Neural progenitor cell (in vitro differentiated cells): ENCODE results near the gene ANGPTL2. TPM values are rescaled to one million over a fixed set of nuclear protein-coding genes. Genes with fewer than 3 reads are reported as not detected.
"Not testable (repeated sequence)": the region's sequence is repeated elsewhere in the genome, so short reads cannot be mapped to it uniquely, and the experiment has no call there.

Experiments used
- DNase-seq: peaks from one replicate; pipeline ENCODE4 v3.0.0-alpha.2; 2016; ENCODE audit warnings: low spot score
- H2AFZ ChIP-seq: fragments of 200-600 bp; sonication (generic); replicated peaks from 2 replicates; pipeline ENCODE4 v1.6.1; 2016; ENCODE audit warnings: antibody characterized with exemption
- H3F3A ChIP-seq: fragments of 200-600 bp; sonication (generic); 2 replicates; pipeline ENCODE4 v1.6.1; 2016; ENCODE audit warnings: antibody characterized with exemption, low read depth
- H3K27ac ChIP-seq: fragments of 200-600 bp; sonication (generic); 2 replicates; pipeline ENCODE4 v1.5.1; 2016; ENCODE audit warnings: mild to moderate bottlenecking
- H3K27me3 ChIP-seq: fragments of 200-600 bp; sonication (generic); 2 replicates; pipeline ENCODE4 v1.6.1; 2016; ENCODE audit warnings: mild to moderate bottlenecking, moderate library complexity
- H3K36me3 ChIP-seq: fragments of 200-600 bp; sonication (generic); 2 replicates; pipeline ENCODE4 v1.5.1; 2016
- H3K4me1 ChIP-seq: fragments of 200-600 bp; sonication (generic); 2 replicates; pipeline ENCODE4 v1.6.1; 2016; ENCODE audit warnings: mixed run types
- H3K4me2 ChIP-seq: fragments of 200-600 bp; sonication (generic); 2 replicates; pipeline ENCODE4 v1.6.1; 2016
- H3K4me3 ChIP-seq: fragments of 200-600 bp; sonication (generic); 2 replicates; pipeline ENCODE4 v1.5.1; 2016
- H3K79me2 ChIP-seq: fragments of 200-600 bp; sonication (generic); 2 replicates; pipeline ENCODE4 v1.6.1; 2016; ENCODE audit warnings: low read depth
- H3K9ac ChIP-seq: fragments of 200-600 bp; sonication (generic); 2 replicates; pipeline ENCODE4 v1.6.1; 2016
- H3K9me3 ChIP-seq: fragments of 200-600 bp; sonication (generic); 2 replicates; pipeline ENCODE4 v1.5.1; 2016; ENCODE audit warnings: low read depth
- H4K20me1 ChIP-seq: fragments of 200-600 bp; sonication (generic); 2 replicates; pipeline ENCODE4 v1.6.1; 2016; ENCODE audit warnings: low read depth
- H3K27ac Mint-ChIP-seq: 3 replicates; pipeline ENCODE4 v1.8.0; 2021; ENCODE audit warnings: mixed read lengths
- H3K27me3 Mint-ChIP-seq: 2 replicates; pipeline ENCODE4 v1.8.0; 2022; ENCODE audit warnings: low read depth, mild to moderate bottlenecking, inconsistent platforms, moderate library complexity, mixed read lengths; ENCODE audit not compliant: insufficient read depth
- H3K36me3 Mint-ChIP-seq: 3 replicates; pipeline ENCODE4 v1.8.0; 2021; ENCODE audit warnings: mixed read lengths
- H3K4me1 Mint-ChIP-seq: 3 replicates; pipeline ENCODE4 v1.8.0; 2021; ENCODE audit warnings: mixed read lengths
- H3K4me3 Mint-ChIP-seq: 3 replicates; pipeline ENCODE4 v1.8.0; 2021; ENCODE audit warnings: mild to moderate bottlenecking, moderate library complexity, mixed read lengths
- H3K9me3 Mint-ChIP-seq: 3 replicates; pipeline ENCODE4 v1.8.0; 2020; ENCODE audit warnings: mixed read lengths
- EZH2 ChIP-seq: fragments of 200-600 bp; sonication (generic); IDR thresholded peaks from 2 replicates; pipeline ENCODE4 v1.6.1; 2017; ENCODE audit warnings: antibody characterized with exemption, mild to moderate bottlenecking, moderate library complexity
- EZH2phosphoT487 ChIP-seq: fragments of 200-600 bp; sonication (generic); IDR thresholded peaks from 2 replicates; pipeline ENCODE4 v1.6.1; 2017; ENCODE audit warnings: antibody characterized with exemption
- total RNA-seq: library from RNA; depleted of rRNA; stranded (reverse); fragments of >200 nt; gene quantifications from 2 replicates; pipeline ENCODE4 v1.2.3, GENCODE V29; 2015; ENCODE audit warnings: low replicate concordance
- TF ChIP-seq, protein P1 (sequence below): fragments of 200-600 bp; sonication (generic); IDR thresholded peaks from 2 replicates; pipeline ENCODE4 v1.5.1; 2017; ENCODE audit warnings: antibody characterized with exemption, mild to moderate bottlenecking

Gene ANGPTL2
- total RNA-seq, 1 donor from 2014 or later, result 7.6 TPM

DNA sequence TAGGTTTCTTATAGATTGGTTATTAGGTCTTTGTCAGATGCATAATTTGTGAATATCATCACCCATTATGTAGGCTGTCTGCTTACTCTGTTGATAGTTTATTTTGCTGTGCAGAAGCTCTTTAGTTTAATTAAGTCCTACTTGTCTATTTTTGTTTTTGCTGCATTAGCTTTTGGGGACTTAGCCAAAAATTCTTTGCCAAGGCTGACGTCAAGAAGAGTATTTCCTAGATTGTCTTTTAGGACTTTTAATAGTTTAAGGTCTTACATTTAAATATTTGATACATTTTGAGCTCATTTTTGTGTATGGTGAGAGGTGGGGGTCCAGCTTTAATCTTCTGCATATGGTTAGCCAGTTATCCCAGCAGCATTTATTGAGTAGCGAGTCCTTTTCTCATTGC, 24.8 kb upstream of the ANGPTL2 start:
- H3K27ac Mint-ChIP-seq, result no peak overlapping the region
- peaks cover 2% of the 10 kb centered on the region for H3K9me3 Mint-ChIP-seq
- Histone ChIP-seq H3K27me3 (no peaks in the 10 kb centered on the region), H3K36me3 (no peaks in the 10 kb centered on the region), H3K9me3 (no peaks in the 10 kb centered on the region), H3K4me1 (peaks cover 10% of the 10 kb centered on the region), H3K9ac (no peak overlapping the region), H3K79me2 (no peaks in the 10 kb centered on the region), H3K4me2 (no peak overlapping the region), H3K4me3 (no peak overlapping the region), H4K20me1 (no peaks in the 10 kb centered on the region), H3K27ac (no peak overlapping the region), H2AFZ (no peak overlapping the region), H3F3A (no peaks in the 10 kb centered on the region)
- TF ChIP-seq EZH2phosphoT487 (no peak), EZH2 (no peak)
- TF ChIP-seq, protein P1, sequence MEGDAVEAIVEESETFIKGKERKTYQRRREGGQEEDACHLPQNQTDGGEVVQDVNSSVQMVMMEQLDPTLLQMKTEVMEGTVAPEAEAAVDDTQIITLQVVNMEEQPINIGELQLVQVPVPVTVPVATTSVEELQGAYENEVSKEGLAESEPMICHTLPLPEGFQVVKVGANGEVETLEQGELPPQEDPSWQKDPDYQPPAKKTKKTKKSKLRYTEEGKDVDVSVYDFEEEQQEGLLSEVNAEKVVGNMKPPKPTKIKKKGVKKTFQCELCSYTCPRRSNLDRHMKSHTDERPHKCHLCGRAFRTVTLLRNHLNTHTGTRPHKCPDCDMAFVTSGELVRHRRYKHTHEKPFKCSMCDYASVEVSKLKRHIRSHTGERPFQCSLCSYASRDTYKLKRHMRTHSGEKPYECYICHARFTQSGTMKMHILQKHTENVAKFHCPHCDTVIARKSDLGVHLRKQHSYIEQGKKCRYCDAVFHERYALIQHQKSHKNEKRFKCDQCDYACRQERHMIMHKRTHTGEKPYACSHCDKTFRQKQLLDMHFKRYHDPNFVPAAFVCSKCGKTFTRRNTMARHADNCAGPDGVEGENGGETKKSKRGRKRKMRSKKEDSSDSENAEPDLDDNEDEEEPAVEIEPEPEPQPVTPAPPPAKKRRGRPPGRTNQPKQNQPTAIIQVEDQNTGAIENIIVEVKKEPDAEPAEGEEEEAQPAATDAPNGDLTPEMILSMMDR, result no peak
- H3K4me1 Mint-ChIP-seq, result peaks cover 9% of the 10 kb centered on the region
- H3K4me3 Mint-ChIP-seq, result no peak overlapping the region
- DNase-seq, result no peak
- peaks cover 6% of the 10 kb centered on the region for H3K27me3 Mint-ChIP-seq
- no peaks in the 10 kb centered on the region for H3K36me3 Mint-ChIP-seq

GRCh38 chr9:127146841-127147240, 24.4 kb upstream of the ANGPTL2 start:
- not testable (repeated sequence) for H2AFZ ChIP-seq, DNase-seq, H3K4me2 ChIP-seq, H3K36me3 Mint-ChIP-seq, H3K79me2 ChIP-seq, H3K27me3 Mint-ChIP-seq, H3K27ac ChIP-seq, H3K9ac ChIP-seq, H3K4me3 Mint-ChIP-seq, H3F3A ChIP-seq, H3K9me3 ChIP-seq, H3K36me3 ChIP-seq, H4K20me1 ChIP-seq, H3K4me3 ChIP-seq, H3K9me3 Mint-ChIP-seq, H3K27ac Mint-ChIP-seq, H3K27me3 ChIP-seq
- H3K4me1 ChIP-seq, result peaks cover 14% of the 10 kb centered on the region
- H3K4me1 Mint-ChIP-seq, result peaks cover 10% of the 10 kb centered on the region

DNA sequence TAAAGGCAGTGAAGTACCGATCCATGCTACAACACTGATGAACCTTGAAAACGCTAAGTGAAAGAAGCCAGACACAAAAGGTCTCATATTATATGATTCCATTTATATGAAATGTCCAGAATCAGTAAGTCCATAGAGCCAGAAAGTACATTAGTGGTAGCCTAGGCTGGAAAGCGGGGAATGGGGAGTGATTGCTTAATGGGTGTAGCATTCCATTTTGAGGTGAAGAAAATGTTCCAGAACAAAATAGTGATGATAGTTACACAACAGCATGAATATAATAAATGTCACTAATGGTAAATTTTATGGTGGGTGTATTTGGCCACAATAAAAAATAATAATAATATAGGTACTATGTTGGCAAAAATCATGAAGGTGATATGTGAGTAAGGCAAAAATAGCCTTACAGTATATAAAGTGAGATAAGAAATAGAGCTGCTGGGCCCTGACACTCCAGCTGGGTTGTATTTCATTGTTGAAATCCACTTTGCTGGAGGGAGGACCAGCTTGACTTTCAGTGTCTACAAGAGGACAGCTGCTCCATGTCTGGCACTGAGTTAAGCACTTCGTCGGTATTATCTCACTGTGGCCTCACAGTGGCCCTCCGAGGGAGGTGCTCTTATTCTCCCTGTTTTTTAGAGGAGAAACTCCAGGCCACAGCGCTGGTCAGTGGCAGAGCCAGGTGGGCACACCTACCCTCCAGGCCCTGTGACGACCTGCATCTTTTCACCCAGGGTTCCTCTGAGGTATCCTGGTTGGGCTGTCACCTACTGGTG, 22.4 kb upstream of the ANGPTL2 start:
- no peaks in the 10 kb centered on the region for H3K79me2 ChIP-seq
- Mint-ChIP-seq H3K36me3 (no peaks in the 10 kb centered on the region), H3K27me3 (peaks cover 2% of the 10 kb centered on the region), H3K4me3 (no peak overlapping the region), H3K4me1 (peaks cover 8% of the 10 kb centered on the region), H3K27ac (no peak overlapping the region), H3K9me3 (peaks cover 2% of the 10 kb centered on the region)
- no peaks in the 10 kb centered on the region for H3F3A ChIP-seq
- H3K27me3 ChIP-seq, result no peaks in the 10 kb centered on the region
- no peak overlapping the region for H3K9ac ChIP-seq
- peaks cover 15% of the 10 kb centered on the region for H3K4me1 ChIP-seq
- no peak for DNase-seq
- no peak overlapping the region for H3K4me2 ChIP-seq
- H3K9me3 ChIP-seq, result no peaks in the 10 kb centered on the region
- H3K4me3 ChIP-seq, result no peak overlapping the region
- TF ChIP-seq EZH2phosphoT487 (no peak), EZH2 (no peak)
- TF ChIP-seq, protein P1, result no peak
- H3K27ac ChIP-seq, result no peak overlapping the region
- no peaks in the 10 kb centered on the region for H3K36me3 ChIP-seq
- H4K20me1 ChIP-seq, result no peaks in the 10 kb centered on the region
- H2AFZ ChIP-seq, result no peak overlapping the region

GRCh38 chr9:127143920-127144465, 21.6 kb upstream of the ANGPTL2 start:
- H3K9me3 ChIP-seq, result no peaks in the 10 kb centered on the region

More at GRCh38 chr9:127143920-127144465, 21.6 kb upstream of the ANGPTL2 start:
- Mint-ChIP-seq H3K27ac (no peak overlapping the region), H3K4me3 (no peak overlapping the region), H3K4me1 (peaks cover 8% of the 10 kb centered on the region), H3K27me3 (no peaks in the 10 kb centered on the region), H3K36me3 (no peaks in the 10 kb centered on the region), H3K9me3 (peaks cover 2% of the 10 kb centered on the region)
- no peaks in the 10 kb centered on the region for H3K36me3 ChIP-seq
- no peaks in the 10 kb centered on the region for H4K20me1 ChIP-seq
- TF ChIP-seq EZH2phosphoT487 (no peak), EZH2 (no peak)
- TF ChIP-seq, protein P1, result no peak
- no peak overlapping the region for H2AFZ ChIP-seq
- H3K79me2 ChIP-seq, result no peaks in the 10 kb centered on the region
- H3F3A ChIP-seq, result no peaks in the 10 kb centered on the region
- H3K27ac ChIP-seq, result no peak overlapping the region
- H3K9ac ChIP-seq, result no peak overlapping the region
- no peak overlapping the region for H3K4me3 ChIP-seq
- H3K27me3 ChIP-seq, result no peaks in the 10 kb centered on the region
- H3K4me1 ChIP-seq, result peaks cover 15% of the 10 kb centered on the region
- H3K4me2 ChIP-seq, result no peak overlapping the region
- no peak for DNase-seq
